HG03139 (cell line): Measurements from ENCODE around the gene SSU72.
"Not testable (repeated sequence)": the region's sequence is repeated elsewhere in the genome, so short reads cannot be mapped to it uniquely, and the experiment has no call there.

Source experiments
- ATAC-seq: cut with Tn5 transposase; IDR thresholded peaks from one replicate; pipeline ENCODE4 v1.9.1; 2021; ENCODE audit not compliant: unreplicated experiment

SSU72 gene

DNA sequence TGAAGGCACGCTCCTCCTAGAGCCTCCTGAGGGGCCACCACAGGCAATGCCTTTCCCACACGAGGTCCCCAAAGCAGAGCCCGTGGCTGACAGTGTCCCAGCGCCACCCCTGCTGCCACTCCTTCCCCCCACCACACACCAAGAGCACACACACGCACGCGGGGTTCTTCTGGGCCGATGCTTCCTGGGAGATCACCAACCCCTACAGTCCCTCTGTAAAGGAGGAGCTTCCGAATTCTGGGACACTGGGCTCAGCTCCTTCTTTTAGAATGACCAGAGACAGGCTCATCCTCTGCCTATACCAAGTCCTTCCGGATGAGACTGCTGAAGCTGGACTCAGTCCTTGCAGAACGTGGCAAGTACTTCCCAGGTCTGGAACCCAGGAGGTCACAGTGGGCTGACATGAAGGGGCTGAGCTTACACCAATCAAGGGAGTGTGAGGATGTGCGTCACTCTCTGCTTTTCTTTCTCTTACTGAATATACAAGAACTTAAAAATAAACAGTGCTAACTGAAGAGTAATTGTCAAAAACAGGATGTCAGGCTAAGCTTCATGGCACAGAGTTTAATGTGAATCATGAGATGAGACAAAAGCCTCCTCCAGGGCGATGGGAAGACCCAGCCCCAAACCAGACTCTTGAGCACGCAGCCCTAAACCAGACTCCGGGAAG, 12.7 kb downstream of the SSU72 start:
- ATAC-seq: no peak

DNA sequence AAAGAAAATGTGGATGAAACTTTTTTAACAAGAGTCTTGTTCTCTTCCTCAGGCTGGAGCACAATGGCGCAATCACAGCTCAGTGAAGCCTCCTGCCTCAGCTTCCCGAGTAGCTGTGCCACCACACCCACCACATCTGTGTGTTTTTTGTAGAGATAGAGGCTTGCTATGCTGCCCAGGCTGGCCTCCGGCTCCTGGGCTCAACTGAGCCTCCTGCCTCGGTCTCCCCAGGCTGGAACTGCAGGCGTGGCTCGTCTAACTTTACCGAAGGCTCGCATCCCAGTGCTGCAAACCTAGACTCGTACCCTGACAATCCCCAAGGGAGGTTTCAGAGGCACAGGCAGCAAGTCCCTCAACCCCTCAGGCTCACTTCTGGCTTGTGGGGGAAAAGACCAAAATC, 14.5 kb downstream of the SSU72 start:
- no peak for ATAC-seq

DNA sequence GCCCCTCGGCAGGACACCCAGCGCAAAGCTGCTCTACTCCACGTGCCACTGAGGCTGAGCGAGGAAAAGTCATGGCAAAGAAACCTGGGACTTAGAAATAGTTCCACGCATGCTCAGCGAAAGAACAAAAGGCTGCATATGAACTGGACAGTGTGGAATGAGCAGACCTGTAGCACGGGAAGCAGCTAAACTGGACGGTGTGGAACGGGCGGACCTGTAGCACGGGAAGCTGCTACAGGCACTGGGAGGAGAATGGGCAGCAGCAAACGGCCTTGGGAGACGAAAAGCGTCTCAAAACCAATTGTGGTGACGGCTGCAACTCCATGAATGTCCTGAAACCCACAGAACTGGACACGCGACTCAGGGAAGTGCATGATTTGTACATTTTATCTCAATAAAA, 15.6 kb downstream of the SSU72 start:
- ATAC-seq: no peak

DNA sequence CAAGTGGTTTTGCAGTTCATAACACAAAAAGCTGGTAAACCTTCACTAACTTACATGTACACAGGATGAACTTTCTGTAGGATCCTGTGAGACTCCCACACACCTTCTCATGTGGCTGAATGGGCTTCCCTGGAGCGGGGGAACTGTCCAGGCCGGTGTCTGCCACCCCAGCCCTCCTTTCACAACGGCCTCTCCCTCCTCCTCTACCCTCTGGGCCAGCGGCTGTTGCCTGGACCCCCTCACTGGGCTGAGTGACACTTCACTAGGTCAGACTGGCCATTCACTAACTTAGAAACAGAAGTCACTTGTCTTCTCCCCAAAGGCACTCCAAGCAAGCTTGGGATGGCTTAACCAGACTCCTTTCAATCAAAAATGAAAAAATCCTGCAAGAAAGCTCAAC, 16.1 kb downstream of the SSU72 start:
- ATAC-seq: no peak

DNA sequence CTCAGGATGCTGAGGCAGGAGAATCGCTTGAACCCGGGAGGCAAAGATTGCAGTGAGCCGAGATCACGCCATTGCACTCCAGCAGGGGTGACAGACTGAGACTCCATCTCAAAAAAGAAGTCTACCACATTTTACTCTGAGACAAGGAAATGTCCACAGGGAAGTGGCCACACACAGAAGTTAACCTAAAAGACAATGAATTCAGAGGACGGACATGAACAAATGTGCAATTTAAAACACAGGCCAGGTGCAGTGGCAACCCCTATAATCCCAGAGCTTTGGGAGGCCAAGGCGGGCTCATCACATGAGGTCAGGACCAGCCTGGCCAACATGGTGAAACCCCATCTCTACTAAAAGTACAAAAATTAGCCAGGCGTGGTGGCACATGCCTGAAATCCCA, 17.0 kb downstream of the SSU72 start:
- ATAC-seq: not testable (repeated sequence)

DNA sequence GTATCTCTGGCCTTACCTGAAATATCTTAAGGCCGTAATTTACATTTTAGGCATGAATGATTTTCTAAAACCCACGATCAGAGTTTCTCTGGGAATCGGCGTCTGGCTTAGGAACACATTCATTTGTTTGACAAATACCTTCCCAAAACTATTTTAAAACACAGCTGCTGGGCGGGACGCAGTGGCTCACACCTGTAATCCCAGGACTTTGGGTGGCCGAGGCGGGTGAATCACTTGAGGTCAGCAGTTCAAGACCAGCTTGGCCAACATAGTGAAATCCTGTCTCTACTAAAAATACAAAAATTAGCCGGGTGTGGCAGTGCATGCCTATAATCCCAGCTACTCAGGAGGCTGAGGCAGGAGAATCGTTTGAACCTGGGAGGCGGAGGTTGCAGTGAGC, 17.7 kb downstream of the SSU72 start:
- ATAC-seq: not testable (repeated sequence)

DNA sequence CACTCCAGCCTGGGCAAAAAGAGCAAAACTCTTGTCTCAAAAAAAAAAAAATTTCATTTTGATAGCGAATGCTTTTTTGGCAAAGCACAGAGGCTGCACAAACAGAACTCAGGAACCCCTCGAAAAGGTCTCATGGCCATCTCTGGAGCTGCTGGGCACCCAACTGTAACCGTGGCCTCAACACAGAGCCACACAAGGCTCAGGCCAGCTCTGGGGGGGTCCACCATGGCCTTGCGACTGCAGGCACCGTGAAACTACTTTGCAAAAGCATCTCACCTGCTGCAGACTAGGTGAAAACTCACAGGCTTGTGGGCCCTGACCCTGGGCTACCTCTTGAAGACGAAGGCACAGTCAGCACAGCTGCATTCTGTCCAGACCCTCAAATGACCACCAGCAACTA, 18.2 kb downstream of the SSU72 start:
- no peak for ATAC-seq

DNA sequence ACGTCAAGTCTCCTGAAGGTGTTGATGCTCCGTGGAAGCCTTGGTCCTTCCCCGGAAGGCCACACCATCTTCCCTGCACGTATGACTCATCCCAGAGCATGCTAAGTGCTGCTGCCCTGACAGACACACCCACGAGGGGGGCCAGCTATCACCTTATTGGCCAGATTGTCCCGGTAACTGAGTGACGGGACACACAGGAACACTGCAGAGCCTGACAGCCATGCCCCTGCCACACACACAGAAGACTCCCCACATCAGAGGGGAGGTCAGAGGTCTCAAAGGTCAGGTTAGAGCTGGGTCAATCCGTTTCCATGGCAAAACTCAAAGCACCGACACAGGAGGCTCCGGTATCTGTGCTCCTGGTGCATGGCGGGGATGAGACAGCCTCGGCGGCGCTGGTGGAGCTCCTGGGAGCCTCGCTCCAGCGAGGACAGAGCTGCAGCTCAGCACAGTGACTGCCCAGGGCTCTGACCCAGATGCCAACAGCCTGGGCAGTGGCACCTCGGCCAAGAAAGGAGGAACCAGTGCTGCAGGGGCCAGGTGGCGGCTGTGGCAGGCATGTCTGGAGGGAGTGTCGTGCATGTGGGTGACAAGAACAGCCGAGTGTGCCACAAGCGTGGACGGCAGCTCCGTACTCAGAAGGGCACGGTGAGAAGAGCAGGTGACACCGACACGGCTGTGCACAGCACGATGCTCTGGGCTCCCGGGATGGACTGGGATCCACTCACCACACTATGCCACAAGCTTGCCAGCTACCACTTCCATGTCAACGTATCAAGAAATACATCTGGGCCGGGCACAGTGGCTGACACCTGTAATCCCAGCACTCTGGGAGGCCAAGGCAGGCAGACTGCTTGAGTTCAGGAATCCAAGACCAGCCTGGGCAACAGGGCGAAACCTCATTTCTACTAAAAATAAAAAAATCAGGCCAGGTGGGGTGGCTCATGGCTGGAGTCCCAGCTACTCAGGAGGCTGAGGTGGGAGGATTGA, 19.4 kb downstream of the SSU72 start:
- ATAC-seq: no peak

DNA sequence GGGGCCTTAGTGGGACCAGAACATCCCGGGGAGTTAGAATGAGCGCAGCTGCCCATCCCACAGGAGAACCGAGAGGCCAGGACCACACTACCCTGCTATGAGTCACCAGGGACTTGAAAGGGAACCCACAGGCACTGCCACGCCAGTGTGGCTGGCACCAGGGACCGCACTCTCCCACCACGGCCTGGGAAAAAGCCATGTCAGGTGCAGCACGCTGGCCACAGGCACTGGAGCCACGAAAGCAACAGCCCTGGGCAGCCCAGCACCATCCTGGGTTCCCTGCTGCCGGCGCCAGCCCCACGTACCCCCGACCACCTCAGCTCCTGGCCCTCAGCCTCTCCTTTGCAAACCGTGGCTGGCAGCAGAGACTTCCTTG, 20.1 kb downstream of the SSU72 start:
- ATAC-seq: no peak

DNA sequence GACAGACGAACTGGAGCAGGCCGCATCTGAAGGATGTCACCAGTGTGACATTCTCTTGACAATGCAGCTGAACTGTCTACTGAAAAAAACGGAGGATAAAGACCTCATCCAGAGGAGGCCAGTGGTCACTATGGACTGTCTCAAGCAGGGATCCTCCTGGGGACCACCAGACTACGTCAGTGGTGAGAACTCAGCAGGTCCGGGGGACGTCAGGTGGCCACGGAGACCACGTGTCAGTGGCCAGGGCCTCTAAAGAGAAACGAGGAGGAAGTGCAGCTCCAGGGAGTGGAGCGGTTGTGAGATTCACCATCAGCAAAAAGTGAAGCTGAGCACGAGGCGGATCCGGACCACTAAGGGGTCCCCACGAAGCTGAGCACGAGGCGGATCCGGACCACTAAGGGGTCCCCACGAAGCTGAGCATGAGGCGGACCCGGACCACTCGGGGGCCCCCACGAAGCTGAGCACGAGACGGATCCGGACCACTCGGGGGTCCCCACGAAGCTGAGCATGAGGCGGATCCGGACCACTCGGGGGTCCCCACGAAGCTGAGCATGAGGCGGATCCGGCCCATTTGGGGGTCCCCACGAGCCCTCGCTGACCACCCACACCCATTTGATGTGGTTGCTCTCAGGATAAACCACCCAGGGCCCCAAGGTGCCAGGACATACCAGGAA, 20.7 kb downstream of the SSU72 start:
- ATAC-seq: no peak

DNA sequence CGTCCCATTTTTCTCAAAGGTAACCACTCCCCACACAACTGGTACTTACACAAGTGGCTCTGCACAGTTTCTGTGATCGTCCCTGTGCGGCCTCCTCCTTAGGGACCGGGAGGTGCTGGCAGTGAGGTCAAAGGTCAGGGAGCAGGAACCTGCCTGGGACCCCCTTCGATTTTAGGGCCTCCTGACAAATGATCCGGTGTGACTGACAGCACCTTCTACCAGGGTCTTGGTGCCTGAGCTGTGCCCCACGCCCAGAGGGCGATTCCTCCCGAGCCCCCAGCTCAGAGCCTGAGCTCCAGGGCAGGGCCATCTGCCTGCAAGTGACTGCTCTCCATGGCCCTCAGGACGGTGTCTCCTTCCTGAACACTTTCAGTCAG, 22.4 kb downstream of the SSU72 start:
- no peak for ATAC-seq

DNA sequence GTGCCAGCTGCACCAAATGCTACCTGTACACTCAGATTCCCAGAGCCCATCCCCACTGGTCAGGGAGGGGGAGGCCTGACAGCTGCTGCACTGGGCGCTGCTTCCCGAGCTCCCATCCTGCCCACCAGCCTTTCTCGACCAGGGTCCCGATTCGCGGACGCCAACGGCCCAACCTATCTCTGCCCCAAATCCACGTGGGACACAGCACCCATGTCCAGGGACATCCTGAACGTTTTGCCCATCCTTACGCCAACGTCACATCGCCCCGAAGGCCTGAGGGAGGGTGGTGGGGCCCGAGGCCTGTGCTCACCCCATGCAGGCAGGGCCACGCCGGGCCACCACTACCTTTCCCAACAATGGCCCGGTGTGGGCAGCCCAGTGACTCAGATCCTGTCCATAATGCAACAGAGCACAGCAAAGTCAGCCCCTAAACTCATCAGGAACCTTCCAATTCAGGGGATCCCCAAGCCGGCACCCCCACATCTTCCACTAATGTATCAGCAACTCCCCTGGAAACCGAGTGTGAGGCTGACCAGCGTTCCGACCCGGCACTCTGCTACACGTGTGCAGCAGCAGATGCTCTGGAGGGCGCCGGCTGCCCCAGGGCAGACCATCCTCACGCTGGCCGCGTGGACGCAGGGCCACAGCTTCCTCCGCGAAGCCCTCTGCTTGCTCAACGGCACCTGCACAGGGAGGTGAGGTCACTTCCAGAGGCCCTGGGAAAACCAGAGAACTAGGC, 23.0 kb downstream of the SSU72 start:
- no peak for ATAC-seq

DNA sequence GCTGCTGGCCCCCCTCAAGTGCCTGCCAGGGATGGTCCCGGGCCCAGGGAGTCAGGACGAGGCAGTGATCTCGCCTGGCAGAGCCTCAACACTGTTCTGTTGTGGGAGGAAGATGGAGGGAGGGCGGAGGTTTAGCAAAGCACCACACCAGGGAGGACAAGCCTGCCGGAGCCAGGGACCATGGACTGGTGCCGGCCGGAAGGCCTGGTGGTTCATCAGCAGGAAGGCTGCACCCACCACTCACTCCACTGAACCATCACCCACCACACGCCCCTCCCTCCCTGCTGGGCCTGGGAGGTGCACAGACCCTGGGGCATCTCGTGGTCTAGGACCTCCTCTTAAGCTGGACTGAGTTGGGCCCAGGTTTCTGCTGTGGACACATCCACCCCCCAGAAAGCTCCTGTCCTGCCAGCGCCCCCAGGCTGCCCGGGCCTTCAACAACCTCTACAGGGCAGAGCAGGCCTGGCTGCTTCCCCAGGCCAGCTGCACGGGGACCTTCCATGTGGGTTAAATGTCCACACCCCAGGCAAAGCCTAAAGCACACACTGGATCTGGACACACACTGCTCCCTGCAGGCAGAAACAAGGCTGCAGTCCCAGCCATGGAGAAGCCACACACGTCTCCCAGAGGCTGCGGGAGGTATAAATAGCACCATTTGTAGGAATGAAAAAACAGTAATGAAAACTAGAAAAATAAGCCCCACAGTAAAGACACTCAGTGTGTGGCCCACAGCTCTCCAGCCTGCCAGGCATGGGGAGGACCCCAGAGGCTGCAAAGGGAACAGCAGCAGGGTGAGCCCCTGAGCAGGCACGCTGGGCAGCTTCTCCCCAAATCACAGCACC, 23.9 kb downstream of the SSU72 start:
- ATAC-seq: no peak

DNA sequence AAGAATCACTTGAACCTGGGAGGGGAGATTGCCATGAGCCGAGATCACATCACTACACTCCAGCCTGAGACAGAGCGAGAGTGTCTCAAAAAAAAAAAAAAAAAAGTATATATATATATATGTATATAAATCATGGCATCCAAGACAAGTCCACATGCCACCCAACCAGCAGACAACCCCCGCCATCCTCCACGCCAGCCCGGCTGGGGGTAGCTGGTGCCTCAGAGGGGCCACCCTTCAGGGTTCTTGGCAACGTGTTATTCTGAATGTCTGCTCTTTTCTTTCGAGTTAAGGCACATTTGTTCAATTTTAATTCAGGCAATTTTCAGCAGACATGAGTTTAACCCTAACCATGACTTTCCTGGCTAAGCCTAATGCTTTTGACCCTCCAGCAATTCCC, 24.6 kb downstream of the SSU72 start:
- no peak for ATAC-seq

DNA sequence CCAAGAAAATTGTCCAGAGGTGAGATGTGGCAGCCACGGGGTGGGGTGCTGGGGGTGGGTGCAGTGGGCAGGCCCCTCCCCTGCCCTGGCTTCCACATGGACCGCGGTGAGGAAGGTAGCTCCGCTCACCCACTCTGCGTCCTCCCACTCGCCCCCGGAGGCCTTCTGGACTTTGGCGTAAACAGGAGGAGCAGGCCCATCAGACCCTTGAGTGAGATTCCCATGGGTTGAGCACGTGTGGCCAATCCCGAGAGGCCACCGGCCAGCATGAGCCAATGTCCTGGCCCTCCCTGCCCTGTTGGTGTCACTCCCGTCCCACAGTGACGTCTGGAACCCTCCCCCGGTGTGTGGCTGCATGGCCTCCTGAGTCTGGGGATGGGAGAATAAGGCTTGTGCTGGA, 26.1 kb downstream of the SSU72 start:
- no peak for ATAC-seq

DNA sequence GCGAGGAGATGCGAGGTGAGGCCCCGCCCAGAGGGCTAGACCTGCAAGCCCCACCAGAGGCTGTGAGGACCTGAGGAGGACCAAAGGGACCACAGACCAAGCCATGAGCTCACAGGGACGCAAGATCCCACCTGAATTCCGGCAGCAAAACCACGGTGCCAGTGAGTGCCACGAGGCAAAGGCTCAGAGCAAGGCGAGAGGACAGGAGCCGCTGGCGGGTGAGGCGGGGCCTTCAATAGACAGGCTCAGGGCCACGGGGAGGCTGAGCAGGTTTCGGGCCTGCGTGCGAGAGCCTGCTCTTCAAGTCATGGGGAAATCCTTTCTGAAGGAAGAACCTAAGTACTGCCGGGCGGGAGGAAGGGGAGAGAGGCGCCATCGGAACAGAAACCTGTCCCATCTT, 27.2 kb downstream of the SSU72 start:
- no peak for ATAC-seq

DNA sequence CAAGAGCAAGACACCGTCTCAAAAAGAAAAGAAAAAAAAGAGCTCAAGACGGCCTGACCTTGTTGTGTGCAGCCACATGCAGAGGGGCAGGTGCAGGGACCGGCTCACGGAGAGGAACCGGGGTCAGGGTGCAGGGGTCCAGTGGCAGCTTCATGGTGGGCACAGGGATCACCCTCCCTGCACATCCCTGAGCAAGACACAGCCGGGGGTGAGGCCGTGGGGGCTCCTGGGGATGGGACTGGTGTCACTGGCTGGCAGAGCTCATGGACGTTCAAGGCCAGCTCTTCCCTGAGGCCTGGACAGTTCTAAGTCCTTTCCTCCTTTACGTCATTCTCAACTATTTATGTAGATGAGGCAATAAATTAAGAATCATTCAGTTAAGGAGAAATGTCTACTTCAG, 27.7 kb downstream of the SSU72 start:
- no peak for ATAC-seq

DNA sequence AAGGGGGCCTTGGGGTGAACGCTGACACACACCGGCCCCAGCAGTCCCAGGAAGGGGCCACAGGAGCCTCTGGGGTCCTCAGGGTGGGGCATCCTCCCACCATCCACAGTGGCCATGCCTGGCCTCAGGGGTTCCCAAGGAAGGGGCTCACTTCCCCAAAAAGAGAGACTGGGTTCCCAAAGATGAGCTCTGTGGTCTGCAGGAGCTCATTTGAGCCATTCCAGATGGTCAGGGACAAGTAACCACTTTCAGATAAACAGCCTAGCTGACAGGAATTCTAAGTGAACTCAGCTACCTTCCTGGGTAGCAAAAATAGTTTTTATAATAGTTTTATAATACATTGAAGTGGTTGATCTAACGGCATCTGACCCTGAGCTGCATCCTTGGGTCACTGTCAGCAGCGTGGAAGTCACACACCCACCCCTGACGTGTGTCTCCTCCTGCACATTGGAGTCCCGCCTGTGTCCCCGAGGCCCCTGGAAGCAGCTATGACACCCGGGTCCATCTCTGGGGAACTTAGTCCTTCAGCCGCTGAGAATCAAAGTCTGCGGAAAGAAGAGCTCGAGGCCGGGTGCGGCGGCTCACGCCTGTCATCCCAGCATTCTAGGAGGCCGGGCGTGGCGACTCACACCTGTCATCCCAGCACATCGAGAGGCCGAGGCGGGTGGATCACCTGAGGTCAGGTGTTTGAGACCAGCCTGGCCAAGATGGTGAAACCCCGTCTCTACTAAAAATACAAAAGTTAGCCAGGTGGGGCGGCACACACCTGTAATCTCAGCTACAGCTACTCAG, 28.5 kb downstream of the SSU72 start:
- ATAC-seq: no peak

DNA sequence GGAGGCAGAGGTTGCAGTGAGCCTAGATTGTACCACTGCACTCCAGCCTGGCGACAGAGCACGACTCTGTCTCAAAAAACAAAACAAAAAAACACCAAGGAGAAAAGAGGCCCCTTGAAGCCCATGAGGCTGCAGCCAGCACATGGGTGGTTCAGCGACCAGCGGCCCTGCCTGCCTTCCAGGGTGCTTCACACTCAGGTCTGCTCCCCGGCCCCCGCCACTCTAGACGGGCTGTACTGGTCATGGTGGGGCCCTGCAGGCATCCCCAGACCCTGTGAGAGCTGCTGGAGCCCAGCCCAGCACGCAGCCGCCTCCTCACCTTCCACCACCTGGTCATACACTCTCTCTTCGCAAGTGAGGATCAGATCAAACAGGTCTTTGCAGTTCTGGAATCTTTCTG, 30.1 kb downstream of the SSU72 start:
- no peak for ATAC-seq

DNA sequence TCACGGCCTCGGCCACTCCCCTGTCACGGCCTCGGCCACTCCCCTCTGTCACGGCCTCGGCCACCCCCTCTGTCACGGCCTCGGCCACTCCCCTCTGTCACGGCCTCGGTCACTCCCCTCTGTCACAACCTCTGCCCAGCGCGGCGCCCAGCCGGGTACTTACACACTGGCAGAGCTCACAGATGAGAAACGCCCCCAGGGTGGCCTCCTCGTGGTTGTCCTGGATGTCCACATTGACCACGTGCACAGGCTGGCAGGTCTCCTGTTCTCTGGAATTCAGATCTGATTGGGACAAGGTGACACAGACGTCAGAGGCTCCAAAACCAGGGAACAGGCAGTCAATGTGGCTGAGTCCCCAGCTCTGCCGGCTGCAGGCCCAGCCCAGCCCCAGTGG, 31.0 kb downstream of the SSU72 start:
- no peak for ATAC-seq
